ENCODE data around the gene RGS12.

DNA sequence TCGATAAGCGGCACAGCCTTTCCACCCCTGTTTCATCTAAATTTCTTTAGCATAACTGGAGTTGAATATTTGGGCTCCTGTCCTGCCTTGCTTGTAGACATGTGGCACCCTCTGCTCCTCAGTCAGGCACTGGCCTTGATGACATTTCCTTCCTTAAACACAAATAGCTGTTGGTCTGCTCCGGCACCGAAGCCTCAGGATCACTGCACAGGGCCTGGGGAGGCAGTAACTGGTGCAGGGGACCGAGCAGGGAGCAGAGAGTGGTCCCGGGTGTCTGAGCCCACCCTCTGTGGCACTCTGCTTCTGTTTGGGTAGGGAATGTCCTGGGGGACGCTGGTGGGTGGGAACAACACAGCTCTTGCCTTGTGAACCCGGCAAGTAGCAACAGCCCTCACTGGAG is 13.6 kb downstream of the RGS12 start:
- TF ChIP-seq, protein P1, sequence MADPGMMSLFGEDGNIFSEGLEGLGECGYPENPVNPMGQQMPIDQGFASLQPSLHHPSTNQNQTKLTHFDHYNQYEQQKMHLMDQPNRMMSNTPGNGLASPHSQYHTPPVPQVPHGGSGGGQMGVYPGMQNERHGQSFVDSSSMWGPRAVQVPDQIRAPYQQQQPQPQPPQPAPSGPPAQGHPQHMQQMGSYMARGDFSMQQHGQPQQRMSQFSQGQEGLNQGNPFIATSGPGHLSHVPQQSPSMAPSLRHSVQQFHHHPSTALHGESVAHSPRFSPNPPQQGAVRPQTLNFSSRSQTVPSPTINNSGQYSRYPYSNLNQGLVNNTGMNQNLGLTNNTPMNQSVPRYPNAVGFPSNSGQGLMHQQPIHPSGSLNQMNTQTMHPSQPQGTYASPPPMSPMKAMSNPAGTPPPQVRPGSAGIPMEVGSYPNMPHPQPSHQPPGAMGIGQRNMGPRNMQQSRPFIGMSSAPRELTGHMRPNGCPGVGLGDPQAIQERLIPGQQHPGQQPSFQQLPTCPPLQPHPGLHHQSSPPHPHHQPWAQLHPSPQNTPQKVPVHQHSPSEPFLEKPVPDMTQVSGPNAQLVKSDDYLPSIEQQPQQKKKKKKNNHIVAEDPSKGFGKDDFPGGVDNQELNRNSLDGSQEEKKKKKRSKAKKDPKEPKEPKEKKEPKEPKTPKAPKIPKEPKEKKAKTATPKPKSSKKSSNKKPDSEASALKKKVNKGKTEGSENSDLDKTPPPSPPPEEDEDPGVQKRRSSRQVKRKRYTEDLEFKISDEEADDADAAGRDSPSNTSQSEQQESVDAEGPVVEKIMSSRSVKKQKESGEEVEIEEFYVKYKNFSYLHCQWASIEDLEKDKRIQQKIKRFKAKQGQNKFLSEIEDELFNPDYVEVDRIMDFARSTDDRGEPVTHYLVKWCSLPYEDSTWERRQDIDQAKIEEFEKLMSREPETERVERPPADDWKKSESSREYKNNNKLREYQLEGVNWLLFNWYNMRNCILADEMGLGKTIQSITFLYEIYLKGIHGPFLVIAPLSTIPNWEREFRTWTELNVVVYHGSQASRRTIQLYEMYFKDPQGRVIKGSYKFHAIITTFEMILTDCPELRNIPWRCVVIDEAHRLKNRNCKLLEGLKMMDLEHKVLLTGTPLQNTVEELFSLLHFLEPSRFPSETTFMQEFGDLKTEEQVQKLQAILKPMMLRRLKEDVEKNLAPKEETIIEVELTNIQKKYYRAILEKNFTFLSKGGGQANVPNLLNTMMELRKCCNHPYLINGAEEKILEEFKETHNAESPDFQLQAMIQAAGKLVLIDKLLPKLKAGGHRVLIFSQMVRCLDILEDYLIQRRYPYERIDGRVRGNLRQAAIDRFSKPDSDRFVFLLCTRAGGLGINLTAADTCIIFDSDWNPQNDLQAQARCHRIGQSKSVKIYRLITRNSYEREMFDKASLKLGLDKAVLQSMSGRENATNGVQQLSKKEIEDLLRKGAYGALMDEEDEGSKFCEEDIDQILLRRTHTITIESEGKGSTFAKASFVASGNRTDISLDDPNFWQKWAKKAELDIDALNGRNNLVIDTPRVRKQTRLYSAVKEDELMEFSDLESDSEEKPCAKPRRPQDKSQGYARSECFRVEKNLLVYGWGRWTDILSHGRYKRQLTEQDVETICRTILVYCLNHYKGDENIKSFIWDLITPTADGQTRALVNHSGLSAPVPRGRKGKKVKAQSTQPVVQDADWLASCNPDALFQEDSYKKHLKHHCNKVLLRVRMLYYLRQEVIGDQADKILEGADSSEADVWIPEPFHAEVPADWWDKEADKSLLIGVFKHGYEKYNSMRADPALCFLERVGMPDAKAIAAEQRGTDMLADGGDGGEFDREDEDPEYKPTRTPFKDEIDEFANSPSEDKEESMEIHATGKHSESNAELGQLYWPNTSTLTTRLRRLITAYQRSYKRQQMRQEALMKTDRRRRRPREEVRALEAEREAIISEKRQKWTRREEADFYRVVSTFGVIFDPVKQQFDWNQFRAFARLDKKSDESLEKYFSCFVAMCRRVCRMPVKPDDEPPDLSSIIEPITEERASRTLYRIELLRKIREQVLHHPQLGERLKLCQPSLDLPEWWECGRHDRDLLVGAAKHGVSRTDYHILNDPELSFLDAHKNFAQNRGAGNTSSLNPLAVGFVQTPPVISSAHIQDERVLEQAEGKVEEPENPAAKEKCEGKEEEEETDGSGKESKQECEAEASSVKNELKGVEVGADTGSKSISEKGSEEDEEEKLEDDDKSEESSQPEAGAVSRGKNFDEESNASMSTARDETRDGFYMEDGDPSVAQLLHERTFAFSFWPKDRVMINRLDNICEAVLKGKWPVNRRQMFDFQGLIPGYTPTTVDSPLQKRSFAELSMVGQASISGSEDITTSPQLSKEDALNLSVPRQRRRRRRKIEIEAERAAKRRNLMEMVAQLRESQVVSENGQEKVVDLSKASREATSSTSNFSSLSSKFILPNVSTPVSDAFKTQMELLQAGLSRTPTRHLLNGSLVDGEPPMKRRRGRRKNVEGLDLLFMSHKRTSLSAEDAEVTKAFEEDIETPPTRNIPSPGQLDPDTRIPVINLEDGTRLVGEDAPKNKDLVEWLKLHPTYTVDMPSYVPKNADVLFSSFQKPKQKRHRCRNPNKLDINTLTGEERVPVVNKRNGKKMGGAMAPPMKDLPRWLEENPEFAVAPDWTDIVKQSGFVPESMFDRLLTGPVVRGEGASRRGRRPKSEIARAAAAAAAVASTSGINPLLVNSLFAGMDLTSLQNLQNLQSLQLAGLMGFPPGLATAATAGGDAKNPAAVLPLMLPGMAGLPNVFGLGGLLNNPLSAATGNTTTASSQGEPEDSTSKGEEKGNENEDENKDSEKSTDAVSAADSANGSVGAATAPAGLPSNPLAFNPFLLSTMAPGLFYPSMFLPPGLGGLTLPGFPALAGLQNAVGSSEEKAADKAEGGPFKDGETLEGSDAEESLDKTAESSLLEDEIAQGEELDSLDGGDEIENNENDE (IDR thresholded peaks at IDR 0.05; ENCODE audit: insufficient replicate concordance, low read length): no peak
- TF ChIP-seq HDAC6 (IDR thresholded peaks at IDR 0.05; ENCODE audit: low read depth, low read length): no peak
- no peak for TF ChIP-seq POLR2A (IDR thresholded peaks at IDR 0.05; ENCODE audit: control extremely low read depth in 1 of 2, low read depth in 2 of 2, low read length in 2 of 2)
- TF ChIP-seq RAD21 (IDR thresholded peaks at IDR 0.05 in 1 of 2, conservative IDR thresholded peaks at IDR 0.05 in 1 of 2; ENCODE audit: low read depth in 2 of 2, low read length in 2 of 2): no peak
- no peak for TF ChIP-seq ZNF274 (IDR thresholded peaks at IDR 0.05; ENCODE audit: borderline replicate concordance, extremely low read depth, low read length)
- TF ChIP-seq EZH2 (IDR thresholded peaks at IDR 0.05; ENCODE audit: low read depth, low read length, severe bottlenecking): no peak
- no peak for TF ChIP-seq YY1 (IDR thresholded peaks at IDR 0.05; ENCODE audit: low read depth, low read length)
- TF ChIP-seq CEBPB (IDR thresholded peaks at IDR 0.05; ENCODE audit: low read depth, low read length): no peak
- TF ChIP-seq JUN (IDR thresholded peaks at IDR 0.05; ENCODE audit: low read depth, low read length): no peak
- TF ChIP-seq, protein P2, sequence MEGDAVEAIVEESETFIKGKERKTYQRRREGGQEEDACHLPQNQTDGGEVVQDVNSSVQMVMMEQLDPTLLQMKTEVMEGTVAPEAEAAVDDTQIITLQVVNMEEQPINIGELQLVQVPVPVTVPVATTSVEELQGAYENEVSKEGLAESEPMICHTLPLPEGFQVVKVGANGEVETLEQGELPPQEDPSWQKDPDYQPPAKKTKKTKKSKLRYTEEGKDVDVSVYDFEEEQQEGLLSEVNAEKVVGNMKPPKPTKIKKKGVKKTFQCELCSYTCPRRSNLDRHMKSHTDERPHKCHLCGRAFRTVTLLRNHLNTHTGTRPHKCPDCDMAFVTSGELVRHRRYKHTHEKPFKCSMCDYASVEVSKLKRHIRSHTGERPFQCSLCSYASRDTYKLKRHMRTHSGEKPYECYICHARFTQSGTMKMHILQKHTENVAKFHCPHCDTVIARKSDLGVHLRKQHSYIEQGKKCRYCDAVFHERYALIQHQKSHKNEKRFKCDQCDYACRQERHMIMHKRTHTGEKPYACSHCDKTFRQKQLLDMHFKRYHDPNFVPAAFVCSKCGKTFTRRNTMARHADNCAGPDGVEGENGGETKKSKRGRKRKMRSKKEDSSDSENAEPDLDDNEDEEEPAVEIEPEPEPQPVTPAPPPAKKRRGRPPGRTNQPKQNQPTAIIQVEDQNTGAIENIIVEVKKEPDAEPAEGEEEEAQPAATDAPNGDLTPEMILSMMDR (IDR thresholded peaks at IDR 0.05; ENCODE audit: control extremely low read depth in 1 of 3, insufficient read depth in 1 of 3, low read depth in 1 of 3, low read length in 3 of 3): no peak

All from H1 (cell line).